GM19467 (cell line): Measurements from ENCODE around the gene MORC2.

Experiments
- ATAC-seq: cut with Tn5 transposase; IDR thresholded peaks from one replicate; pipeline ENCODE4 v1.9.1; 2021; ENCODE audit warnings: mild to moderate bottlenecking, moderate library complexity; ENCODE audit not compliant: unreplicated experiment

MORC2 gene

GRCh38 chr22:30949934-30950660 lies 18.5 kb downstream of the MORC2 start:
- no peak for ATAC-seq

GRCh38 chr22:30948930-30949342 lies 19.6 kb downstream of the MORC2 start:
- no peak for ATAC-seq

- no peak for ATAC-seq
These were observed 20.6 kb downstream of the MORC2 start for GRCh38 chr22:30947816-30948454.

- ATAC-seq, result no peak
These were observed 21.3 kb downstream of the MORC2 start for GRCh38 chr22:30947173-30947815.

- no peak for ATAC-seq
These were observed 22.2 kb downstream of the MORC2 start for GRCh38 chr22:30946354-30946753.

- ATAC-seq, result no peak
These were observed 22.9 kb downstream of the MORC2 start for GRCh38 chr22:30945653-30946052.

GRCh38 chr22:30944986-30945385 lies 23.6 kb downstream of the MORC2 start:
- no peak for ATAC-seq

- ATAC-seq, result no peak
These were observed 25.2 kb downstream of the MORC2 start for GRCh38 chr22:30943368-30943767.

GRCh38 chr22:30941363-30941740 lies 27.2 kb downstream of the MORC2 start:
- ATAC-seq, result no peak

- no peak for ATAC-seq
These were observed 27.8 kb downstream of the MORC2 start for GRCh38 chr22:30940685-30941362.

- ATAC-seq, result no peak
These were observed 34.5 kb downstream of the MORC2 start for GRCh38 chr22:30934053-30934452.

- ATAC-seq, result no peak
These were observed 35.1 kb downstream of the MORC2 start for GRCh38 chr22:30933457-30933856.

- ATAC-seq, result no peak
These were observed 35.9 kb downstream of the MORC2 start for GRCh38 chr22:30932661-30933060.

- ATAC-seq, result no peak
These were observed 36.9 kb downstream of the MORC2 start for GRCh38 chr22:30931541-30932300.

- no peak for ATAC-seq
These were observed 38.3 kb downstream of the MORC2 start for GRCh38 chr22:30930228-30930627.

- ATAC-seq, result no peak
These were observed 40.2 kb downstream of the MORC2 start for GRCh38 chr22:30928401-30928800.

- no peak for ATAC-seq
These were observed 40.8 kb downstream of the MORC2 start for GRCh38 chr22:30927806-30928205.

GRCh38 chr22:30926706-30927105 lies 41.9 kb downstream of the MORC2 start:
- no peak for ATAC-seq

- ATAC-seq, result no peak
These were observed 42.9 kb downstream of the MORC2 start for GRCh38 chr22:30925667-30926066.

GRCh38 chr22:30923168-30923900 lies 45.2 kb downstream of the MORC2 start:
- no peak for ATAC-seq
